Brain microvascular endothelial cell (primary cell): Measurements from ENCODE around the gene SFSWAP.
"Not testable (repeated sequence)": the region's sequence is repeated elsewhere in the genome, so short reads cannot be mapped to it uniquely, and the experiment has no call there.

Experiments used
- DNase-seq: peaks from one replicate; pipeline ENCODE4 v3.0.0-alpha.2; 2020
- H3K27ac ChIP-seq: fragments of 250-450 bp; sonication (Bioruptor Pico); 2 replicates; pipeline ENCODE4 v1.5.1; 2020; ENCODE audit warnings: mild to moderate bottlenecking, moderate library complexity
- H3K27me3 ChIP-seq: fragments of 250-450 bp; sonication (Bioruptor Pico); replicated peaks from 2 replicates; pipeline ENCODE4 v1.5.1; 2020; ENCODE audit warnings: mild to moderate bottlenecking
- H3K36me3 ChIP-seq: fragments of 250-450 bp; sonication (Bioruptor Pico); replicated peaks from 2 replicates; pipeline ENCODE4 v1.5.1; 2020; ENCODE audit warnings: mild to moderate bottlenecking
- H3K4me3 ChIP-seq: 2 replicates; pipeline ENCODE4 v1.5.1; 2011; ENCODE audit warnings: low read depth, mild to moderate bottlenecking, control low read depth, low read length, moderate library complexity
- in situ Hi-C: cut with HindIII; loops from 2 replicates; pipeline ENCODE4 v1.10.0; 2017; ENCODE audit warnings: low sequenced_read_pairs, low pct_ligation_motif_present
- TF ChIP-seq, protein P1 (sequence below): IDR thresholded peaks from 2 replicates; pipeline ENCODE4 v1.5.1; 2011; ENCODE audit warnings: low read depth, mild to moderate bottlenecking, moderate library complexity, low read length, control low read depth, inconsistent platforms; ENCODE audit errors: missing control alignments

The SFSWAP gene

DNA sequence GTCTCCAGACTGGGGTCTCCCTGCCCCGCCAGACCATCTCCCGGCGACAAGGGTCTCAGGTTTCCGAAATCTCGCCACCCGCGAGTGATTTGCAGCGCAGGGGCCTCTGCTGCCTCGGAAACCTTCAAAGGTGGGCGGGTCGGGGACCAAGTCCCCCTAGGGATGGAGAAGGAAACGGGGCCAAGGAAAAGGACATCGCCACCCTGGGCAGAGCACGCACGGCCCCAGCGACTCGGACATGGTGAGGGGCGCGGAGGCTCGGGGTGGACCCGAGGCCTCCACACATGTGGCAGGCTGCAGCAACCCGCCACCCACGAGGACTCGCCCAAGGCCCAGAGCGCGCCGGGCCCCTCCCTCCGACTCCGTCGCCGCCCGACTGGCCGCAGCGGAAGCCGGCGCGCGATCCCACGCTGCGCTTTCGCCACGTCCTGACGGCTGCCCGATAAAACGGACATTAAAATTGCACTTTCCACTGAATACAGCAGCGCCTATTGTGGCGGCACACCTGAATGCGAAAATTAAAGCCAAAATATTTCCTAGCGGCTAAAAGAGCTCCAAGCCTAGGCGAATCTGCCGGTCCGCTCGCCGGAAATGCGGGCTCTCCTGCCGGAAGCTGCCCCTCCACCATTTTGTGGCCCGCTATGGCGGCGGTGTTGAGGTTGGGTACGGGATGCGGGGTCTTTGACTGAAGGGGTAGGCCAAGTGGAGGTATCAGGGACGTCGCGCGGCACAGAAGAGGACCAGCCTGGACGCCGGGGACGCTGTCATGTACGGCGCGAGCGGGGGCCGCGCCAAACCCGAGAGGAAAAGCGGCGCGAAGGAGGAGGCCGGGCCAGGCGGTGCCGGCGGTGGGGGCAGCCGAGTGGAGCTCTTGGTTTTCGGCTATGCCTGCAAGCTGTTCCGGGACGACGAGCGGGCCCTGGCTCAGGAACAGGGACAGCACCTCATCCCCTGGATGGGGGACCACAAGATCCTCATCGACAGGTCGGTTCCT, at the start of gene SFSWAP:
SFSWAP (plus strand) TSS at position 627 of the 994 bp plus-strand sequence; CDS start at position 767, 140 bp downstream.
- H3K36me3 ChIP-seq = peaks cover 16% of the 10 kb centered on the region
- TF ChIP-seq, protein P1, sequence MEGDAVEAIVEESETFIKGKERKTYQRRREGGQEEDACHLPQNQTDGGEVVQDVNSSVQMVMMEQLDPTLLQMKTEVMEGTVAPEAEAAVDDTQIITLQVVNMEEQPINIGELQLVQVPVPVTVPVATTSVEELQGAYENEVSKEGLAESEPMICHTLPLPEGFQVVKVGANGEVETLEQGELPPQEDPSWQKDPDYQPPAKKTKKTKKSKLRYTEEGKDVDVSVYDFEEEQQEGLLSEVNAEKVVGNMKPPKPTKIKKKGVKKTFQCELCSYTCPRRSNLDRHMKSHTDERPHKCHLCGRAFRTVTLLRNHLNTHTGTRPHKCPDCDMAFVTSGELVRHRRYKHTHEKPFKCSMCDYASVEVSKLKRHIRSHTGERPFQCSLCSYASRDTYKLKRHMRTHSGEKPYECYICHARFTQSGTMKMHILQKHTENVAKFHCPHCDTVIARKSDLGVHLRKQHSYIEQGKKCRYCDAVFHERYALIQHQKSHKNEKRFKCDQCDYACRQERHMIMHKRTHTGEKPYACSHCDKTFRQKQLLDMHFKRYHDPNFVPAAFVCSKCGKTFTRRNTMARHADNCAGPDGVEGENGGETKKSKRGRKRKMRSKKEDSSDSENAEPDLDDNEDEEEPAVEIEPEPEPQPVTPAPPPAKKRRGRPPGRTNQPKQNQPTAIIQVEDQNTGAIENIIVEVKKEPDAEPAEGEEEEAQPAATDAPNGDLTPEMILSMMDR = no peak
- H3K4me3 ChIP-seq = peak within 1 kb of the TSS; percentile 99
- peak within 1 kb of the TSS; percentile 100 for H3K27ac ChIP-seq
- peak; percentile 55 for DNase-seq
- in situ Hi-C loops = no loop called here
- no peaks in the 10 kb centered on the region for H3K27me3 ChIP-seq

DNA sequence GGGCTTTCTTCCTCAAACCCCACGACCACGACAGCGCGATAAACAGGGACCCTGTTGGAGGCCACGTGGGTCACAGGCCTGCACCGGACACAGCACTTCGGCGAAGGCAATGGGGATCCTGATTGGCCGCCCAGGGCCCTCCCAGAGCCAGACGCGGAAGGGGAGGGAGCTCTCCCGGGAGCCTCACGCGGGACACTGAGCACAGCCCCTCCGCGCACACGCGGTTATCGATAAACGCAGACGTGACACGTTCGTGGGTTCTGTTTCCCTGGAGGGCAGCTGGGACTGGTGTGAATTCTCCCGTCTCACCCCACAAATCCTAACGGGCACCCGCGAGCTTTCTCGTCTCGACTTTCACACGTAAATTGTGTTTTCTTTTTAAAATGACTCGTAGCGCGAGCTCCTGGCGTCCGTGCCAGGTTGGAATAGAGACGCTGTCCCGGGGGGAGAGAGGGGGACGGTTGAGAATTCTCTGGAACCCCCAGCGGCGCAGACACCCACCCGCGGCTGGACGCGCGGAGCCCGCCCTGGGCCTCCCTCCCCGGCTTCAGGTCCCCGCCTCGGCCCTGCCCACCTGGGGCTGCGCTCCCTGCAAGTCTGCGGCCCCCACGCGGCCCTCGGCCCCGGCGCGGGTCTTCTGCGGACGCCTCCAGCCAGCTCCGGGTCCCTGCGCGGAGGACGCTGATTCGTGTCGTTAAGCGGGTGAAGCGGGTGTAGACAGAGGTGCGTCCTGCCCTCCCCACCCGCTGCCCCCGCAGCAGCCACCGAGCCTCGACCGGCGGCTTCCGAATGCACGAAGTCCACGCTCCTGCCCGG, 49.5 kb upstream of the SFSWAP start:
- H3K27ac ChIP-seq, H3K27me3 ChIP-seq, H3K36me3 ChIP-seq, DNase-seq, in situ Hi-C loops, H3K4me3 ChIP-seq: not testable (repeated sequence)

DNA sequence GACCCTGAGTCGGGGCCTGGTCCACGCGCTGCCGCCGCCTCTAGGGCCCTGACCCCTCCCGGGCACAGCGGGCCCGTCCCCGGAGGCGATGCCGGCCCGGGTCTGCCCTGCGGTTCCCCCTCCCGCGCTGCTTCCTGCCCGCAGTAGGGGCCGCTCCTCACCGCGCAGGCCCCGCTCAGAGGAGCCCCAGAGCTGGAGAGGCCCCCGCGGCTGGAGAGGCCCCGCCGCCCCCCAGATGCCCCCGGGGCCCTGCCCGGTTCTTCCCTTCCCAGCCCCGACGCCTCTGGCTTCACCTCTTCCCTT, 49.0 kb upstream of the SFSWAP start:
- H3K27me3 ChIP-seq, in situ Hi-C loops, H3K4me3 ChIP-seq, H3K27ac ChIP-seq, DNase-seq, H3K36me3 ChIP-seq: not testable (repeated sequence)

DNA sequence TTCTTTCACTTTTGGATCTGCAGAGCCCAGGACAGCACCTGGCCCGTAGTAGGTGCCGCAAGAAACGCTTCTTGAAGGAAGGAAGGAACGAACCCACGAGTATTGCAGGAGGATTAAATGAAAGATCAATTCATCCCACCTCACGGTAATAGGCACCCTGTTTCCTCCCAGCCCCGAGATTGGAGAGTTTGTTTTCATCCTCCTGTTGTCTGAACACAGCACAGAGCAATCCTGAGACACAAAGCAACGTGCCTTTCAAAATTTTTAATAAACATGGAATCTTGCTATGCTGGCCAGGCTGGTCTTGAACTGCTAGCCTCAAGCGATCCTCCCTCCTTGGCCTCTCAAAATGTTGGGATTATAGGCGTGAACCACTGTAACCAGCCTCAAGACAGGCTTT, 48.5 kb upstream of the SFSWAP start:
- not testable (repeated sequence) for H3K36me3 ChIP-seq, DNase-seq

DNA sequence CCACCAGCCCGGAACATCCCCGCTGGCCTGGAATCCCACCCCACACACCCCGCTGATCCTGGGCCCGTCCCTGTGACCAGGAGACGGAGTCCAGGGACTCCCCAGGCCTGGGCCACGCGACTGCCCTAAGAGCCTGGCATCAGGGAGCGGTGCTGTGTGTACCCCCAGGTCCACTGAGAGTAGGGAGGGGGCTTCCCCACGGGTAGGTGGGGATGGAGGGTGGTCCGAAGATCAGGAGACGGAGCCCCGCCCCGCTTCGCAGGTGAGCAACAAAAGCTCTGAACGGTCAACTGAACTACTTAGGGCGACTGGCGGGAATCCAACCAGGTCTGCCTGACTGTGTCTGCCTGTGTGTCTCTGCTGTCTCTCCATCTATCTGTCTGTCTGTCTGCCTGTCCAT, 45.2 kb upstream of the SFSWAP start:
- H3K36me3 ChIP-seq, DNase-seq, H3K4me3 ChIP-seq, in situ Hi-C loops, H3K27ac ChIP-seq, H3K27me3 ChIP-seq: not testable (repeated sequence)

More for the DNA sequence above, 48.5 kb upstream of the SFSWAP start:
- H3K27me3 ChIP-seq, in situ Hi-C loops, H3K4me3 ChIP-seq, H3K27ac ChIP-seq: not testable (repeated sequence)

DNA sequence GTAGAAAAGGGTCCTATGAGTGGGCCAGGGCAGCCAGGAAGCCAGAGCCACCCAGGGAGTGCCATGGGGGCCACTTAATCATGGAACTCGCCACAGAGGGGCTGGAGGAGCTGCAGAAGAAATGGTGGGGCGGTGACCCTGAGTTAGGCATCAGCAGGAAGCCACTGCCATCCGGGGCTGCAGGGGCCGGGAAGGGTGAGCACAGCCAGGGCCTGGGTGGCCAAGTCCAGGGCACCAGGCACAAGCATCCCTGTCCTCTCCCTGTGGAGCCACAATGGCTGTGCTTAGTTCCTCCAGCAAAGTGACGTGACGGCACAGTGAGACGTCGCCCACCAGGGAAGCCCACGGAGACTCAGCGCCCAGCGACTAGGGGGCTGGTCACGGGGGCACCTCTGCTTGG, 44.4 kb upstream of the SFSWAP start:
- H3K4me3 ChIP-seq, H3K27ac ChIP-seq, H3K36me3 ChIP-seq, H3K27me3 ChIP-seq, in situ Hi-C loops, DNase-seq: not testable (repeated sequence)

DNA sequence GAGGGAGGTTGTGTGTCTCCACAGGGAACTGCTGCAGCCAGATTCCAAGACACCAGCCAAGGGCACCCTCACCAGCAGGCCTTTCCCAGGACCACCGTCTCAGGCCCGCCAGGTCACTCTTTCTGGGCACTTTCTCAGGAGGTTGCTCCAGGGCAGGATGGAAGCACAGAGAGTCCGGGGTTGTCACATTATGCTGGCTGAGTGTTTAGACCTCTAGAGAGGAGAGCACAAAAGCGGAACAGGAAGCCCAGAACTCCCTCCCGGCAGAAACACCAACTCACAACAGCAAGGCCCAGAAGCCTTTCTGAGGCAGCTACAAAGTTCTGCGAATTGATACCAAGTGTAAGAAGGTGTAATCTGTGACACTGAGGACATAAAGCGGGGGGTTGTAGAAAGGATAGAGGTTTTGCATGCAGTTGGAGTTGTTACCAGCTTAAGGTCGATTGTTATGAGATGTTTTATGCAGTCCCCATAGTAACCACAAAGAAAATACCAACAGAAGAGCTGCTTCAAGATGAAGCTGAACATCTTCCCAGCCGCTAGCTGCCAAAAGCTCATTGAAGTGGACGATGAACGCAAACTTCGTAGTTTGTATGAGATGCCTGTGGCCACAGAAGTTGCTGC, 43.8 kb upstream of the SFSWAP start:
- DNase-seq, H3K4me3 ChIP-seq, H3K36me3 ChIP-seq, in situ Hi-C loops, H3K27me3 ChIP-seq, H3K27ac ChIP-seq: not testable (repeated sequence)

DNA sequence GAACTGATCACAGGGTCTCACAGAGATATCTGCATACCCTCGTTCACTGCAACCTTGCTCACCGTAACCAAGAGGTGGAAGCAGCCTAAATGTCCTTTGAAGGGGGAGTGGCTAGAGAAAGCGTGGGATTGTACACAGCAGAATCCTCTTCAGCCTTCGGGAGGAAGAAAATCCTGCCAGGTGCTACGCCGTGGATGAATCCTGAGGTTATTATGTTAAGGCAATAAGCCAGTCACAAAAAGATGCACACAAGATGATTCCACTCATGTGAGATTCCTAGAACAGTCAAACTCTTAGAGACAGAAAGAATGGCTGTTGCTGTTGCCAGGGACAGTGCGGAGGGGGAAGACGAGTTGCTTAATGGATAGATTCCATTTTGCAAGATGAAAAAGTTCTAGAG, 39.6 kb upstream of the SFSWAP start:
- TF ChIP-seq, protein P1 = no peak
- DNase-seq = no peak
- no peaks in the 10 kb centered on the region for H3K36me3 ChIP-seq
- no peak overlapping the region for H3K4me3 ChIP-seq
- H3K27me3 ChIP-seq = no peaks in the 10 kb centered on the region
- no peak overlapping the region for H3K27ac ChIP-seq
- in situ Hi-C loops = no loop called here
